GM21515 (cell line): ENCODE data around the gene ADCY9.

ENCODE experiments used
- ATAC-seq: cut with Tn5 transposase; IDR thresholded peaks from one replicate; pipeline ENCODE4 v1.9.1; 2021; ENCODE audit not compliant: unreplicated experiment

ADCY9 gene

GRCh38 chr16:4009177-4009576, 107.1 kb downstream of the ADCY9 start:
- ATAC-seq = no peak

GRCh38 chr16:4008116-4008515, 108.1 kb downstream of the ADCY9 start:
- ATAC-seq = no peak

- no peak for ATAC-seq
These were observed 109.7 kb downstream of the ADCY9 start for GRCh38 chr16:4006397-4006999.

- no peak for ATAC-seq
These were observed 110.5 kb downstream of the ADCY9 start for GRCh38 chr16:4005731-4006130.

- no peak for ATAC-seq
These were observed 111.0 kb downstream of the ADCY9 start for GRCh38 chr16:4005281-4005680.

GRCh38 chr16:4004206-4004605, 112.0 kb downstream of the ADCY9 start:
- ATAC-seq = no peak

GRCh38 chr16:4003576-4003975, 112.7 kb downstream of the ADCY9 start:
- no peak for ATAC-seq

- ATAC-seq = no peak
These were observed 113.1 kb downstream of the ADCY9 start for GRCh38 chr16:4003166-4003565.

- no peak for ATAC-seq
These were observed 114.1 kb downstream of the ADCY9 start for GRCh38 chr16:4002121-4002520.

- no peak for ATAC-seq
These were observed 116.5 kb downstream of the ADCY9 start for GRCh38 chr16:3999479-4000325.

GRCh38 chr16:3998793-3999478, 117.3 kb downstream of the ADCY9 start:
- no peak for ATAC-seq

- no peak for ATAC-seq
These were observed 118.9 kb downstream of the ADCY9 start for GRCh38 chr16:3997231-3997841.

GRCh38 chr16:3995001-3995400, 121.2 kb downstream of the ADCY9 start:
- no peak for ATAC-seq

- no peak for ATAC-seq
These were observed 123.0 kb downstream of the ADCY9 start for GRCh38 chr16:3993052-3993785.

GRCh38 chr16:3992297-3993051, 123.8 kb downstream of the ADCY9 start:
- ATAC-seq = no peak

- no peak for ATAC-seq
These were observed 127.4 kb downstream of the ADCY9 start for GRCh38 chr16:3988824-3989223.

GRCh38 chr16:3988011-3988410, 128.2 kb downstream of the ADCY9 start:
- ATAC-seq = no peak

GRCh38 chr16:3987231-3987630, 129.0 kb downstream of the ADCY9 start:
- no peak for ATAC-seq

GRCh38 chr16:3986235-3986544, 130.1 kb downstream of the ADCY9 start:
- no peak for ATAC-seq
